HCEC 1CT (cell line): Measurements from ENCODE around the gene ATP11A.
"Not testable (repeated sequence)": the region's sequence is repeated elsewhere in the genome, so short reads cannot be mapped to it uniquely, and the experiment has no call there.

Source experiments
- DNase-seq: peaks from one replicate; pipeline ENCODE4 v3.0.0-alpha.2; 2017

ATP11A gene

GRCh38 chr13:112693831-112694497 is 4.1 kb downstream of the ATP11A start:
- DNase-seq, result peak; percentile 36

- no peak for DNase-seq
These were observed 5.3 kb downstream of the ATP11A start for GRCh38 chr13:112695121-112695520.

GRCh38 chr13:112696001-112696868 is 6.4 kb downstream of the ATP11A start:
- DNase-seq, result no peak

- DNase-seq, result no peak
These were observed 7.1 kb downstream of the ATP11A start for GRCh38 chr13:112696869-112697465.

- DNase-seq, result no peak
These were observed 8.2 kb downstream of the ATP11A start for GRCh38 chr13:112697756-112698655.

- DNase-seq, result no peak
These were observed 9.6 kb downstream of the ATP11A start for GRCh38 chr13:112699322-112699918.

GRCh38 chr13:112700291-112701060 is 10.6 kb downstream of the ATP11A start:
- DNase-seq, result no peak

- no peak for DNase-seq
These were observed 12.6 kb downstream of the ATP11A start for GRCh38 chr13:112702341-112702985.

GRCh38 chr13:112702986-112703379 is 13.1 kb downstream of the ATP11A start:
- no peak for DNase-seq

- no peak for DNase-seq
These were observed 13.8 kb downstream of the ATP11A start for GRCh38 chr13:112703449-112704284.

- DNase-seq, result no peak
These were observed 14.7 kb downstream of the ATP11A start for GRCh38 chr13:112704308-112705145.

GRCh38 chr13:112705286-112705685 is 15.4 kb downstream of the ATP11A start:
- no peak for DNase-seq

- DNase-seq, result no peak
These were observed 16.3 kb downstream of the ATP11A start for GRCh38 chr13:112706171-112706570.

- DNase-seq, result no peak
These were observed 18.9 kb downstream of the ATP11A start for GRCh38 chr13:112708560-112709240.

- DNase-seq, result not testable (repeated sequence)
These were observed 19.5 kb downstream of the ATP11A start for GRCh38 chr13:112709316-112709715.

GRCh38 chr13:112709825-112710783 is 20.3 kb downstream of the ATP11A start:
- DNase-seq, result no peak

- no peak for DNase-seq
These were observed 21.2 kb downstream of the ATP11A start for GRCh38 chr13:112710855-112711527.
